ENCODE results near the gene PATL2.
A peak's percentile ranks its signal among the peaks of the same experiment; 100 is the strongest.

Gene PATL2

GRCh38 chr15:44713006-44713966, 2.2 kb upstream of the PATL2 start:
- peak overlapping the region; percentile 86 for H3K9ac ChIP-seq (ENCODE audit: low read length)
- H2AFZ ChIP-seq (ENCODE audit: low read length), result no peak overlapping the region
- no peak for TF ChIP-seq EZH2 (IDR thresholded peaks at IDR 0.05; ENCODE audit: borderline replicate concordance, low read length)
- peak; percentile 52 for TF ChIP-seq CTCF (IDR thresholded peaks at IDR 0.05; ENCODE audit: low read length)
- H3K27me3 ChIP-seq (ENCODE audit: insufficient read depth, low read length), result no peaks in the 10 kb centered on the region
- H3K4me1 ChIP-seq (ENCODE audit: insufficient read depth, low read length, severe bottlenecking), result peaks cover 33% of the 10 kb centered on the region
- no peaks in the 10 kb centered on the region for H3K9me3 ChIP-seq (ENCODE audit: low read length)
- peak overlapping the region; percentile 91 for H3K4me2 ChIP-seq (ENCODE audit: low read length)
- H3K4me3 ChIP-seq (ENCODE audit: low read depth, low read length, poor library complexity, severe bottlenecking), result peak overlapping the region; percentile 77
- H3K27ac ChIP-seq (ENCODE audit: low read depth, low read length, poor library complexity, severe bottlenecking), result peak overlapping the region; percentile 84
- peaks cover 34% of the 10 kb centered on the region for H3K79me2 ChIP-seq (ENCODE audit: insufficient read depth, low read length)
- H4K20me1 ChIP-seq (ENCODE audit: insufficient read depth, low read length), result 0 out of 2 replicates have a peak, but pooled peaks cover 3% of the 10 kb centered on the region
- no peaks in the 10 kb centered on the region for H3K9me2 ChIP-seq (ENCODE audit: low read depth, low read length)
- no peaks in the 10 kb centered on the region for H3F3A ChIP-seq (ENCODE audit: insufficient read depth, low read length)
- H3K36me3 ChIP-seq (ENCODE audit: insufficient read depth, low read length), result peaks cover 52% of the 10 kb centered on the region

- Histone ChIP-seq H3F3A (ENCODE audit: insufficient read depth, low read length) (no peaks in the 10 kb centered on the region), H3K27me3 (ENCODE audit: insufficient read depth, low read length) (no peaks in the 10 kb centered on the region), H2AFZ (ENCODE audit: low read length) (no peak overlapping the region), H3K9ac (ENCODE audit: low read length) (peak overlapping the region; percentile 86), H3K4me1 (ENCODE audit: insufficient read depth, low read length, severe bottlenecking) (peaks cover 33% of the 10 kb centered on the region), H3K9me2 (ENCODE audit: low read depth, low read length) (no peaks in the 10 kb centered on the region), H3K4me2 (ENCODE audit: low read length) (peak overlapping the region; percentile 91), H3K9me3 (ENCODE audit: low read length) (no peaks in the 10 kb centered on the region), H3K79me2 (ENCODE audit: insufficient read depth, low read length) (peaks cover 34% of the 10 kb centered on the region), H3K27ac (ENCODE audit: low read depth, low read length, poor library complexity, severe bottlenecking) (peak overlapping the region; percentile 84), H3K36me3 (ENCODE audit: insufficient read depth, low read length) (peaks cover 44% of the 10 kb centered on the region), H4K20me1 (ENCODE audit: insufficient read depth, low read length) (0 out of 2 replicates have a peak, but pooled peaks cover 3% of the 10 kb centered on the region), H3K4me3 (ENCODE audit: low read depth, low read length, poor library complexity, severe bottlenecking) (peak overlapping the region; percentile 77)
- TF ChIP-seq EZH2 (IDR thresholded peaks at IDR 0.05; ENCODE audit: borderline replicate concordance, low read length) (no peak), CTCF (IDR thresholded peaks at IDR 0.05; ENCODE audit: low read length) (no peak)
Observed at GRCh38 chr15:44712346-44713005, 1.4 kb upstream of the PATL2 start.

GRCh38 chr15:44711743-44712345, 721 bp upstream of the PATL2 start:
- H3F3A ChIP-seq (ENCODE audit: insufficient read depth, low read length), result no peaks in the 10 kb centered on the region
- H3K9me2 ChIP-seq (ENCODE audit: low read depth, low read length), result no peaks in the 10 kb centered on the region
- no peaks in the 10 kb centered on the region for H3K9me3 ChIP-seq (ENCODE audit: low read length)
- 0 out of 2 replicates have a peak, but pooled peaks cover 3% of the 10 kb centered on the region for H4K20me1 ChIP-seq (ENCODE audit: insufficient read depth, low read length)
- no peak overlapping the region for H2AFZ ChIP-seq (ENCODE audit: low read length)
- TF ChIP-seq CTCF (IDR thresholded peaks at IDR 0.05; ENCODE audit: low read length) (no peak), EZH2 (IDR thresholded peaks at IDR 0.05; ENCODE audit: borderline replicate concordance, low read length) (no peak)
- peaks cover 34% of the 10 kb centered on the region for H3K79me2 ChIP-seq (ENCODE audit: insufficient read depth, low read length)
- H3K4me3 ChIP-seq (ENCODE audit: low read depth, low read length, poor library complexity, severe bottlenecking), result peak overlapping the region; percentile 77
- H3K4me2 ChIP-seq (ENCODE audit: low read length), result peak overlapping the region; percentile 91
- H3K36me3 ChIP-seq (ENCODE audit: insufficient read depth, low read length), result peaks cover 38% of the 10 kb centered on the region
- peaks cover 33% of the 10 kb centered on the region for H3K4me1 ChIP-seq (ENCODE audit: insufficient read depth, low read length, severe bottlenecking)
- H3K27ac ChIP-seq (ENCODE audit: low read depth, low read length, poor library complexity, severe bottlenecking), result peak overlapping the region; percentile 84
- H3K27me3 ChIP-seq (ENCODE audit: insufficient read depth, low read length), result no peaks in the 10 kb centered on the region
- H3K9ac ChIP-seq (ENCODE audit: low read length), result peak overlapping the region; percentile 86
